Measurements from ENCODE around the gene ANKS1B.

The ANKS1B gene

DNA sequence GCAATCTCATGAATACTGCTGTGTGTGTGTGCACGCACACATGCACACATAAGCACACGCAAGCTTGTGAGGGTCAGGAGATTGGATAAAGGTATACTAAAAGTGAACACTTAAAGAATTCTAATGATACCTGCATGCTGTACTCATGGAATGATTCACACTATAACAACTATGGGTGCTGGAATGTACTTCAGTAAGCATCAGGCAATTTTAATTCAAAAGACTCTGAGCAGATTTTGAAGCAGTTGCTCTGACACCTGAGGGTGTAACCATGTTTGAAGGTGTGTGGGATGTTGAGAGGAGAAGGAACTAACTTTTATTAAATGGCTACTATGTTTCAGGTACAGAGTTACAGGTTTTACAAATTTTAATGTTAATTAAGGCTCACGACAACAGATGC is 275.6 kb downstream of the ANKS1B start:
- no peak overlapping the region for H3K4me3 ChIP-seq (ENCODE audit: low read depth, low read length)
- TF ChIP-seq, protein P1, sequence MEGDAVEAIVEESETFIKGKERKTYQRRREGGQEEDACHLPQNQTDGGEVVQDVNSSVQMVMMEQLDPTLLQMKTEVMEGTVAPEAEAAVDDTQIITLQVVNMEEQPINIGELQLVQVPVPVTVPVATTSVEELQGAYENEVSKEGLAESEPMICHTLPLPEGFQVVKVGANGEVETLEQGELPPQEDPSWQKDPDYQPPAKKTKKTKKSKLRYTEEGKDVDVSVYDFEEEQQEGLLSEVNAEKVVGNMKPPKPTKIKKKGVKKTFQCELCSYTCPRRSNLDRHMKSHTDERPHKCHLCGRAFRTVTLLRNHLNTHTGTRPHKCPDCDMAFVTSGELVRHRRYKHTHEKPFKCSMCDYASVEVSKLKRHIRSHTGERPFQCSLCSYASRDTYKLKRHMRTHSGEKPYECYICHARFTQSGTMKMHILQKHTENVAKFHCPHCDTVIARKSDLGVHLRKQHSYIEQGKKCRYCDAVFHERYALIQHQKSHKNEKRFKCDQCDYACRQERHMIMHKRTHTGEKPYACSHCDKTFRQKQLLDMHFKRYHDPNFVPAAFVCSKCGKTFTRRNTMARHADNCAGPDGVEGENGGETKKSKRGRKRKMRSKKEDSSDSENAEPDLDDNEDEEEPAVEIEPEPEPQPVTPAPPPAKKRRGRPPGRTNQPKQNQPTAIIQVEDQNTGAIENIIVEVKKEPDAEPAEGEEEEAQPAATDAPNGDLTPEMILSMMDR (conservative IDR thresholded peaks at IDR 0.05; ENCODE audit: low read depth, low read length): no peak
- no peak for DNase-seq (ENCODE audit: low read depth)

DNA sequence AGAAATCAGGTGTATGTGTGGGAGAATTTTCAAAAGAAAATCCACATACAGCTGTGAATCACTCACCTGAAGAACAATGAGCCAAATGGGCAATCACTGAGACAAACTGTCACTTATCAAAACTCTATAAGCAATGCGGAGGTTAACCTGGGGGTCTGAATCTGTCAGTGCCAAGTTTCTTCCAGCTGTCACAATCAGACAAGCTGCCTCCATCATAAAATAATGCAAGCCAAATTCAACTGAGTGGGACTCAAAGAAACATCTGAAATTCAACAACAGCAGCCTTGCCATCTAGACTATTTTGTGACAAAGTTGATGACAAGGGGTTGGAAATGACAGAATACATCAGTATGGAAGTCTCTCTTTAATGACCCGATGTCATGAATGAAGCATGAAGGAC is 276.9 kb downstream of the ANKS1B start:
- TF ChIP-seq, protein P1 (conservative IDR thresholded peaks at IDR 0.05; ENCODE audit: low read depth, low read length): no peak
- DNase-seq (ENCODE audit: low read depth): no peak
- no peak overlapping the region for H3K4me3 ChIP-seq (ENCODE audit: low read depth, low read length)

DNA sequence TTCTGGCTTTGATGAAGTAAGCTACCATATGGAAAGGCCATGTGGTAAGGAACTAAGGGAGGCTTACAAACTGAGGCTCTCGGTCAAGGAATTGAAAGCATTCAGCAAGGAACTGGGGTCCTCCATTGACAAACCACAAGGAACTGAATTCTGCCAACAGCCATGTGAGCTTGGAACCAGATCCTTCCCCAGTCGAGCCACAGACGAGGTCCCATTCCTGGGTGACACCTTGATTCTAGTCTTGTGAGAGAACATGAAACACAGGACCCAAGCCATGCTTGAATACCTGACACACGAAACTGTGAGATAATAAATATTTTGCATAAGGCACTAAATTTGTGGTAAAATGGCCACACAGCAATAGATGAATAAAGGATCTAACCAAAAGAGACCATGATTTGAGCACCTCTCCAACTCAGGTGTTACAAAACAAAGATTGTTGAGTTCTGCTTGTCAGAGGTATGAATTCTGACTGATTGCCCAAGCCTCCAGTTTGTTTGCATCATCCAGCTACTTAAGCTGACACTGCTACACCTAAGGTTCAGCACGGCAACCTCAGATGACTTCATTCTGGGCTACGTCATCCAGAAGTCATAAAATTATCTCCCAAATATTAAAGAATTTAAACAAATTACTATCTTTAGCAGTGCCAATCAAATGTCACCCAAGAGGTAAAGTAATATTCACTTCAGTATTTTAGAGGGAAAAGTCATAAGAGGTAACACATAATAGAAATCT is 277.8 kb downstream of the ANKS1B start:
- H3K4me3 ChIP-seq (ENCODE audit: low read depth, low read length): no peak overlapping the region
- DNase-seq (ENCODE audit: low read depth): no peak
- TF ChIP-seq, protein P1 (conservative IDR thresholded peaks at IDR 0.05; ENCODE audit: low read depth, low read length): no peak

DNA sequence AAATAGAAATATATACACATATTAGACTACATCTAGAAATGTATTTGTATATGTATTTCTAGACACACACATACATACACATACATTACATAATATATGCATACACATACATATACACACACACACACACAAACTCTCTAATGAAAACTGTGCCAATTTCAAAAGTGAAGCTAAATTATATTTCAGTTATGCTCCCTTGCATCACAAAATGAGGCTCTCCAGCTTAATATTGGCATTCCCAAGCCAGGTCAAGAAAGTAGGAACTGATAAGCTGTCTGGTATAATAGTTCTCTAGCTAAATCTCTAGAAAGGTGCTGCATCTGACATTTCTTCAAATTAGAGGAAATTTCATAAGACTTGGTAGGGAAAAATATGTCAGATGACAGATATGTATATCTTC is 280.3 kb downstream of the ANKS1B start:
- TF ChIP-seq, protein P1 (conservative IDR thresholded peaks at IDR 0.05; ENCODE audit: low read depth, low read length): no peak
- no peak overlapping the region for H3K4me3 ChIP-seq (ENCODE audit: low read depth, low read length)
- DNase-seq (ENCODE audit: low read depth): no peak

DNA sequence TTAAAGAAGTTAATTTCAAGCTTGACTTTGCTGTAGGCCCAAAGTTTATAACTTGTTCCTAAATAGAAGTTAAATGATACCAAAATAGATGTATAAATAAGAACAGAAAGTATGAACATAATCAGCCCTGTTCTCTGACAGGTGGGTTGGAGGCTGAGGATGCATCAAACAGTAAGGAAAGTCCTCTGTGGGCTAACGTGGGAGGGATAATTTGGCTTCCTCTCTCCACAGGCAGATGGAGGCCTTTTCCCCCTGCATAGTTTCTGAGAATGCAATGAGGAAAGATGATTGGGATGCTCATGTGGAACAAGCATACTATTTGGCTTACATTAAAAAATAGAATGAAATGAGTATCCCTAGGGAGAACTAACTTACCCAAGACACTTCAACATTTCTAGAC is 280.7 kb downstream of the ANKS1B start:
- no peak overlapping the region for H3K4me3 ChIP-seq (ENCODE audit: low read depth, low read length)
- no peak for DNase-seq (ENCODE audit: low read depth)
- TF ChIP-seq, protein P1 (conservative IDR thresholded peaks at IDR 0.05; ENCODE audit: low read depth, low read length): no peak

DNA sequence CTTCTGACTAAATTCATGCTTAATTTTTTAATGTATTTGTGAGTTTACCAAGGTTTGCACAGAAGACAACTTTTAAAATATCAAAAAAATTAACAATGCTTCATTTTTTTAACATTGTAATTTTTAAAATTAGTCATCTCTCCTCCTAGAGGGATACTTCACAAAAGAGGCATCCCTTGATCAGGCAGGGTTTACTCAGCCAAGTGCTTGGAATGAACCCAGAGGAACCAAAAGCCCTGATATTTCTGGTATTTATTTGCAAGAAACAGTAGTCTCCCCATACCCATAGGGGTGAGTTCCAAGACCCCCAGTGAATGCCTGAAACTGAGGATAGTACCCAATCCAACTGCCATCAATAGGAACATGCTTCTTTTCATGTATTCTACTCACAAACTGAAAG is 284.7 kb downstream of the ANKS1B start:
- TF ChIP-seq, protein P1 (conservative IDR thresholded peaks at IDR 0.05; ENCODE audit: low read depth, low read length): no peak
- no peak for DNase-seq (ENCODE audit: low read depth)
- H3K4me3 ChIP-seq (ENCODE audit: low read depth, low read length): no peak overlapping the region

DNA sequence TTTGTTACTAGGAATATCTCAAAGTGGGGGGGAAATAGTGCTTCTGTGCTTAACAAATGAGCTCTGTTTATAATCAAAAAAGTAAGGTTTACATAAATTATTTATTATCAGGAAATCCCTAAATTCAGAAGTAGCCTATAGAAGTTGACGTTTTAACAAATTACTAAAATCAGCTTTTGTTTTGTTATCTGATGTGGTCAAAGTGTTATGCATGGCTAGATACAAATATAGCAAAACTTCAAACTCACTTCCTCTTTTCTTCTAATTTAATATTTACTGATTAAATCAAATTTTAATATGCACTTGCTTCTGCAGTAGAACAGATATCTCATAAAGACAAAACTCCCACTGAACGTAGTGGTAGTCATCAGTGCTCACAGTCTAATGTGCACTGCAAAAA is 289.7 kb downstream of the ANKS1B start:
- no peak overlapping the region for H3K4me3 ChIP-seq (ENCODE audit: low read depth, low read length)
- TF ChIP-seq, protein P1 (conservative IDR thresholded peaks at IDR 0.05; ENCODE audit: low read depth, low read length): no peak
- DNase-seq (ENCODE audit: low read depth): no peak

Measured in choroid plexus epithelial cell (primary cell).